Measurements from ENCODE around the gene KRT38.
"Not testable (repeated sequence)": the region's sequence is repeated elsewhere in the genome, so short reads cannot be mapped to it uniquely, and the experiment has no call there.

The KRT38 gene

GRCh38 chr17:41420134-41420533, 20.6 kb downstream of the KRT38 start:
- DNase-seq, result no peak

- no peak for DNase-seq
Measured at GRCh38 chr17:41419716-41420115, 21.1 kb downstream of the KRT38 start.

GRCh38 chr17:41418116-41418860, 22.5 kb downstream of the KRT38 start:
- DNase-seq, result peak; percentile 16

GRCh38 chr17:41417576-41418015, 23.2 kb downstream of the KRT38 start:
- no peak for DNase-seq

GRCh38 chr17:41417127-41417526, 23.7 kb downstream of the KRT38 start:
- peak; percentile 72 for DNase-seq

- peak; percentile 70 for DNase-seq
Measured at GRCh38 chr17:41416479-41416878, 24.3 kb downstream of the KRT38 start.

GRCh38 chr17:41415833-41416335, 24.9 kb downstream of the KRT38 start:
- no peak for DNase-seq

GRCh38 chr17:41415411-41415810, 25.4 kb downstream of the KRT38 start:
- no peak for DNase-seq

GRCh38 chr17:41413982-41414381, 26.8 kb downstream of the KRT38 start:
- no peak for DNase-seq

- DNase-seq, result peak; percentile 32
Measured at GRCh38 chr17:41413353-41413957, 27.3 kb downstream of the KRT38 start.

GRCh38 chr17:41411072-41411840, 29.5 kb downstream of the KRT38 start:
- DNase-seq, result no peak

- no peak for DNase-seq
Measured at GRCh38 chr17:41407226-41407625, 33.6 kb downstream of the KRT38 start.

- no peak for DNase-seq
Measured at GRCh38 chr17:41406205-41406604, 34.6 kb downstream of the KRT38 start.

- DNase-seq, result peak; percentile 23
Measured at GRCh38 chr17:41404024-41404671, 36.6 kb downstream of the KRT38 start.

GRCh38 chr17:41403404-41404023, 37.3 kb downstream of the KRT38 start:
- no peak for DNase-seq

GRCh38 chr17:41402161-41402560, 38.6 kb downstream of the KRT38 start:
- DNase-seq, result no peak

GRCh38 chr17:41396996-41397660, 43.7 kb downstream of the KRT38 start, which contains the start of gene KRT31:
Gene KRT31, minus strand, starts transcription at chr17:41397608. Its CDS starts 69 bp downstream, at chr17:41397539.
- no peak for DNase-seq

GRCh38 chr17:41396340-41396739, 44.4 kb downstream of the KRT38 start:
- no peak for DNase-seq

GRCh38 chr17:41395611-41396010, 45.2 kb downstream of the KRT38 start:
- no peak for DNase-seq

- not testable (repeated sequence) for DNase-seq
Measured at GRCh38 chr17:41395044-41395443, 45.7 kb downstream of the KRT38 start.

GRCh38 chr17:41394254-41394996, 46.4 kb downstream of the KRT38 start:
- DNase-seq, result no peak

Data from NCI-H2029 (cell line).